ENCODE data around the gene INTS1. TPM values are rescaled to one million over a fixed set of nuclear protein-coding genes. Genes with fewer than 3 reads are reported as not detected.

The INTS1 gene
- total RNA-seq, 4 donors from 2014 or later = 19.0 to 71.6 (median 23.8) TPM

GRCh38 chr7:1544896-1545416 is 40.8 kb upstream of the INTS1 start:
- no peak for TF ChIP-seq CTCF (IDR thresholded peaks at IDR 0.05; ENCODE audit: low read depth)

GRCh38 chr7:1544178-1544895 is 40.1 kb upstream of the INTS1 start:
- TF ChIP-seq CTCF (IDR thresholded peaks at IDR 0.05; ENCODE audit: low read depth) = no peak

- no peak for TF ChIP-seq CTCF (IDR thresholded peaks at IDR 0.05; ENCODE audit: low read depth)
These were observed 39.6 kb upstream of the INTS1 start for GRCh38 chr7:1543826-1544177.

GRCh38 chr7:1542841-1543747 is 38.9 kb upstream of the INTS1 start:
- TF ChIP-seq CTCF (IDR thresholded peaks at IDR 0.05; ENCODE audit: low read depth) = no peak

GRCh38 chr7:1542329-1542728 is 38.1 kb upstream of the INTS1 start:
- no peak for TF ChIP-seq CTCF (IDR thresholded peaks at IDR 0.05; ENCODE audit: low read depth)

- TF ChIP-seq CTCF (IDR thresholded peaks at IDR 0.05; ENCODE audit: low read depth) = no peak
These were observed 37.4 kb upstream of the INTS1 start for GRCh38 chr7:1541431-1542162.

Data from subcutaneous adipose tissue (tissue), 4 donors.